Hepatocyte (in vitro differentiated cells): ENCODE data around the gene ZCCHC7. TPM values are rescaled to one million over a fixed set of nuclear protein-coding genes. Genes with fewer than 3 reads are reported as not detected.

Experiments
- DNase-seq: peaks from one replicate; pipeline ENCODE4 v3.0.0-alpha.2; 2016; ENCODE audit warnings: low spot score
- H2AFZ ChIP-seq: fragments of 200-600 bp; sonication (generic); 2 replicates; pipeline ENCODE4 v1.6.0; 2016; ENCODE audit warnings: antibody characterized with exemption, mild to moderate bottlenecking
- H3K27ac ChIP-seq: fragments of 200-600 bp; sonication (generic); 2 replicates; pipeline ENCODE4 v1.5.1; 2016; ENCODE audit warnings: mild to moderate bottlenecking
- H3K27me3 ChIP-seq: fragments of 200-600 bp; sonication (generic); 2 replicates; pipeline ENCODE4 v1.6.1; 2016
- H3K36me3 ChIP-seq: fragments of 200-600 bp; sonication (generic); replicated peaks from 2 replicates; pipeline ENCODE4 v1.5.1; 2016; ENCODE audit warnings: low read depth; ENCODE audit not compliant: insufficient read depth
- H3K4me1 ChIP-seq: fragments of 200-600 bp; sonication (generic); 2 replicates; pipeline ENCODE4 v1.5.1; 2016; ENCODE audit warnings: mild to moderate bottlenecking, moderate library complexity; ENCODE audit not compliant: insufficient read depth
- H3K4me2 ChIP-seq: fragments of 200-600 bp; sonication (generic); 2 replicates; pipeline ENCODE4 v1.6.0; 2016
- H3K4me3 ChIP-seq: fragments of 200-600 bp; sonication (generic); 2 replicates; pipeline ENCODE4 v1.5.1; 2016; ENCODE audit warnings: mild to moderate bottlenecking
- H3K79me2 ChIP-seq: fragments of 200-600 bp; sonication (generic); 2 replicates; pipeline ENCODE4 v1.6.0; 2017; ENCODE audit warnings: mild to moderate bottlenecking
- H3K9me2 ChIP-seq: fragments of 200-600 bp; sonication (generic); replicated peaks from 2 replicates; pipeline ENCODE4 v1.6.0; 2017; ENCODE audit warnings: mild to moderate bottlenecking; ENCODE audit not compliant: insufficient read depth
- H3K9me3 ChIP-seq: fragments of 200-600 bp; sonication (generic); 2 replicates; pipeline ENCODE4 v1.5.1; 2016; ENCODE audit warnings: low read depth, mild to moderate bottlenecking
- H4K20me1 ChIP-seq: fragments of 200-600 bp; sonication (generic); 2 replicates; pipeline ENCODE4 v1.6.0; 2016; ENCODE audit warnings: mild to moderate bottlenecking; ENCODE audit not compliant: insufficient read depth, poor library complexity, severe bottlenecking
- EZH2 ChIP-seq: fragments of 200-600 bp; sonication (generic); IDR thresholded peaks from 2 replicates; pipeline ENCODE4 v1.6.1; 2016; ENCODE audit warnings: antibody characterized with exemption, mild to moderate bottlenecking, borderline replicate concordance
- EZH2phosphoT487 ChIP-seq: fragments of 200-600 bp; sonication (generic); IDR thresholded peaks from one replicate; pipeline ENCODE4 v1.6.1; 2018; ENCODE audit warnings: antibody characterized with exemption, mild to moderate bottlenecking, low read depth, moderate library complexity; ENCODE audit not compliant: unreplicated experiment, severe bottlenecking
- WGBS: methylation state at CpG from one replicate; pipeline ENCODE4 v1.1.6; 2016; ENCODE audit warnings: low lambda C conversion rate; ENCODE audit errors: missing lambda C conversion rate; 5-methylcytosine and 5-hydroxymethylcytosine counted together
- polyA plus RNA-seq: library from polyadenylated mRNA; unstranded; fragments of >200 nt; fragmentation: Nextera tagmentation; extraction: Ambion mirVana; gene quantifications from 2 replicates; pipeline ENCODE4 v1.2.1, GENCODE V29; 2016
- total RNA-seq: library from RNA; depleted of rRNA; stranded (reverse); fragments of >200 nt; gene quantifications from 2 replicates; pipeline ENCODE4 v1.2.3, GENCODE V29; 2014
- TF ChIP-seq, protein P1 (sequence below): fragments of 200-600 bp; sonication (generic); IDR thresholded peaks from 2 replicates; pipeline ENCODE4 v1.5.1; 2016; ENCODE audit warnings: antibody characterized with exemption, mild to moderate bottlenecking; ENCODE audit not compliant: poor library complexity

Gene ZCCHC7
- total and polyA plus RNA-seq, 2 experiments from 2014 or later = 12.3 to 14.6 TPM

GRCh38 chr9:37345038-37345437 is 224.7 kb downstream of the ZCCHC7 start:
- H3K9me2 ChIP-seq = no peaks in the 10 kb centered on the region
- H2AFZ ChIP-seq = no peak overlapping the region
- no peaks in the 10 kb centered on the region for H3K4me1 ChIP-seq
- H3K4me3 ChIP-seq = no peak overlapping the region
- 94% methylated on average over 3 of the region's 3 CpGs for WGBS
- H4K20me1 ChIP-seq = no peaks in the 10 kb centered on the region
- no peaks in the 10 kb centered on the region for H3K36me3 ChIP-seq
- H3K4me2 ChIP-seq = no peak overlapping the region
- no peak for DNase-seq
- no peaks in the 10 kb centered on the region for H3K27me3 ChIP-seq
- TF ChIP-seq EZH2 = no peak
- TF ChIP-seq, protein P1, sequence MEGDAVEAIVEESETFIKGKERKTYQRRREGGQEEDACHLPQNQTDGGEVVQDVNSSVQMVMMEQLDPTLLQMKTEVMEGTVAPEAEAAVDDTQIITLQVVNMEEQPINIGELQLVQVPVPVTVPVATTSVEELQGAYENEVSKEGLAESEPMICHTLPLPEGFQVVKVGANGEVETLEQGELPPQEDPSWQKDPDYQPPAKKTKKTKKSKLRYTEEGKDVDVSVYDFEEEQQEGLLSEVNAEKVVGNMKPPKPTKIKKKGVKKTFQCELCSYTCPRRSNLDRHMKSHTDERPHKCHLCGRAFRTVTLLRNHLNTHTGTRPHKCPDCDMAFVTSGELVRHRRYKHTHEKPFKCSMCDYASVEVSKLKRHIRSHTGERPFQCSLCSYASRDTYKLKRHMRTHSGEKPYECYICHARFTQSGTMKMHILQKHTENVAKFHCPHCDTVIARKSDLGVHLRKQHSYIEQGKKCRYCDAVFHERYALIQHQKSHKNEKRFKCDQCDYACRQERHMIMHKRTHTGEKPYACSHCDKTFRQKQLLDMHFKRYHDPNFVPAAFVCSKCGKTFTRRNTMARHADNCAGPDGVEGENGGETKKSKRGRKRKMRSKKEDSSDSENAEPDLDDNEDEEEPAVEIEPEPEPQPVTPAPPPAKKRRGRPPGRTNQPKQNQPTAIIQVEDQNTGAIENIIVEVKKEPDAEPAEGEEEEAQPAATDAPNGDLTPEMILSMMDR = no peak
- no peak for TF ChIP-seq EZH2phosphoT487
- H3K79me2 ChIP-seq = no peaks in the 10 kb centered on the region
- no peak overlapping the region for H3K27ac ChIP-seq
- no peaks in the 10 kb centered on the region for H3K9me3 ChIP-seq

DNA sequence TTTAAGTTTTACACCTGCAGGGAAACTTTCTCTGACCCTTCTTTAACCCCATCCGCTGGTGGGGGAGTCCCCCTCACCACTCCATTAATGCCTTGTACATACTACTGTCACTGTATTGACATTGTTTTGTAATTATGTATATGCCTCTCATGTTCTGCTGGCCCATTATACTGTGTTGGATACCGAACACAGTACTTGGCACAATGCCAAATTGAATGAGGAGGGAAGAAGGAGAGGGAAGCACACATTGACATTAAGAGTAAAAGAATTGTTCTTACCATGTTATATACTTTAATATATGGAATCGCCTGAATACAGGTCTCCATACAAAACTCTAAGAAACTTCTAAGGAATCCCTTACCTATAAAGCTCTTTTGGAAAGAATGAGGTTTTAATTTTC is 228.5 kb downstream of the ZCCHC7 start:
- Histone ChIP-seq H3K4me3 (no peak overlapping the region), H3K79me2 (no peaks in the 10 kb centered on the region), H2AFZ (no peak overlapping the region), H3K36me3 (no peaks in the 10 kb centered on the region), H3K9me3 (no peaks in the 10 kb centered on the region), H3K4me2 (no peak overlapping the region), H3K27me3 (no peaks in the 10 kb centered on the region), H3K4me1 (no peaks in the 10 kb centered on the region), H3K9me2 (no peaks in the 10 kb centered on the region), H4K20me1 (no peaks in the 10 kb centered on the region), H3K27ac (no peak overlapping the region)
- TF ChIP-seq EZH2 = no peak
- TF ChIP-seq EZH2phosphoT487 = no peak
- TF ChIP-seq, protein P1 = no peak
- no peak for DNase-seq
- 94% methylated on average over 3 of the region's 3 CpGs for WGBS

DNA sequence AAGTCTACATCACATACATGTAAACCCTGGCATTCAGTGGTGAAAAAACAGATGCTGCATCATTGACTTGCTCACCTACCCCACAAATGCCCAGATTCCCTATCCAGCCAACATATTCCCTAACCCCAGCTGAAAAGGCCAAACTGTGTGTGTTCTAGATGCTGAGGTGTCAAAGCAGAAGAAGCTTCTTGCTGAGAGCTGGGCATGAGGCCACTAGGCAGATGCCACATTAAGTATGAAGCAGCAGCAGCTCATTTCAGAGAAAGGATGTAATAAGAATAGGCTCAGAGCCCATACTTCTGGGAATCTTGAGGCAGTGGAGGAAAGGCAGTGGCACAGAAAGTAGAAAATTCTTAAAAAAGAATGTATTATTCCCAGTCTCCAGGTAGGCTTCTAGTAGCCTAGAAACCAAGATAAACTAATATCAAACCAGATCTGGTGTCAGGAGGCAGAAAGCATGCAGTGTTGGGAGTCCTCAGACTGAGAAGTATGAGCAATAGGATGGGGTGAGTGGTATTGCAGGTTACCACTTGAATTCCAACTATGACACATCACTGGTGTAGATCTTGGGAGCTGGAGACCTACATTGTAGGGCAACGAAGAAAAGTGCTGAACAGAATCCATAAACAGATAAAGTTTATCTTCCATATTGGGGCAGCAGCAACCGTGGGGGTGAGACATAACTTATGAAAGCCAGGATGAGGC is 230.3 kb downstream of the ZCCHC7 start:
- H3K9me3 ChIP-seq = no peaks in the 10 kb centered on the region
- no peaks in the 10 kb centered on the region for H3K27me3 ChIP-seq
- H2AFZ ChIP-seq = no peak overlapping the region
- TF ChIP-seq EZH2 (no peak), EZH2phosphoT487 (no peak)
- TF ChIP-seq, protein P1 = no peak
- no peak for DNase-seq
- no peaks in the 10 kb centered on the region for H4K20me1 ChIP-seq
- no peaks in the 10 kb centered on the region for H3K9me2 ChIP-seq
- H3K27ac ChIP-seq = no peak overlapping the region
- H3K36me3 ChIP-seq = no peaks in the 10 kb centered on the region
- H3K4me3 ChIP-seq = no peak overlapping the region
- H3K4me1 ChIP-seq = no peaks in the 10 kb centered on the region
- no peaks in the 10 kb centered on the region for H3K79me2 ChIP-seq
- no peak overlapping the region for H3K4me2 ChIP-seq
- 84% methylated on average over 2 of the region's 2 CpGs for WGBS

- H3K27me3 ChIP-seq = no peaks in the 10 kb centered on the region
- no peak overlapping the region for H2AFZ ChIP-seq
- no peak for DNase-seq
- TF ChIP-seq, protein P1 = no peak
- no peak for TF ChIP-seq EZH2phosphoT487
- TF ChIP-seq EZH2 = no peak
- H3K27ac ChIP-seq = no peak overlapping the region
- no peaks in the 10 kb centered on the region for H3K9me2 ChIP-seq
- H3K36me3 ChIP-seq = no peaks in the 10 kb centered on the region
- no peak overlapping the region for H3K4me3 ChIP-seq
- WGBS = 94% methylated on average over 2 of the region's 2 CpGs
- H3K4me1 ChIP-seq = no peaks in the 10 kb centered on the region
- H4K20me1 ChIP-seq = no peaks in the 10 kb centered on the region
- no peak overlapping the region for H3K4me2 ChIP-seq
- H3K79me2 ChIP-seq = no peaks in the 10 kb centered on the region
- H3K9me3 ChIP-seq = no peaks in the 10 kb centered on the region
Observed at GRCh38 chr9:37353791-37354190, 233.4 kb downstream of the ZCCHC7 start.
